HEK293T (cell line): Measurements from ENCODE around the gene IBTK.

Source experiments
- CTCF ChIA-PET: fragments of 350-600 bp; formaldehyde crosslinking; extraction: SDS; loops from one replicate; lab custom pipeline; 2021; ENCODE audit warnings: antibody characterized with exemption, inconsistent platforms; lab: Yijun Ruan, JAX
- POLR2A ChIA-PET: fragments of 350-600 bp; formaldehyde crosslinking; extraction: SDS; loops from one replicate; lab custom pipeline; 2020; ENCODE audit warnings: antibody characterized with exemption, inconsistent platforms; lab: Yijun Ruan, JAX
- DNase-seq: peaks from one replicate; pipeline ENCODE4 v3.0.0; 2012; ENCODE audit warnings: mixed read lengths; ENCODE audit errors: extremely low spot score
- ARNT ChIP-seq: fragments of 450-650 bp; IDR thresholded peaks from 2 replicates; pipeline ENCODE4 v1.6.1; 2017; ENCODE audit warnings: mild to moderate bottlenecking
- BHLHE40 ChIP-seq: fragments of 450-650 bp; IDR thresholded peaks from 2 replicates; pipeline ENCODE4 v1.6.1; 2016; ENCODE audit warnings: mild to moderate bottlenecking, moderate library complexity, borderline replicate concordance
- CTBP1 ChIP-seq: fragments of 450-650 bp; IDR thresholded peaks from 2 replicates; pipeline ENCODE4 v1.6.1; 2016; ENCODE audit warnings: borderline replicate concordance
- ELF4 ChIP-seq: fragments of 450-650 bp; IDR thresholded peaks from 2 replicates; pipeline ENCODE4 v1.6.1; 2017; ENCODE audit warnings: antibody characterized with exemption
- FOXA1 ChIP-seq: fragments of 450-650 bp; IDR thresholded peaks from 2 replicates; pipeline ENCODE4 v1.6.1; 2016; ENCODE audit warnings: mild to moderate bottlenecking
- FOXK2 ChIP-seq: fragments of 450-650 bp; IDR thresholded peaks from 2 replicates; pipeline ENCODE4 v1.6.1; 2016; ENCODE audit warnings: mild to moderate bottlenecking
- FOXM1 ChIP-seq: fragments of 450-650 bp; IDR thresholded peaks from 2 replicates; pipeline ENCODE4 v1.6.1; 2017; ENCODE audit warnings: mild to moderate bottlenecking, borderline replicate concordance
- HDGF ChIP-seq: fragments of 450-650 bp; IDR thresholded peaks from 2 replicates; pipeline ENCODE4 v1.6.1; 2017; ENCODE audit warnings: antibody characterized with exemption, borderline replicate concordance
- L3MBTL2 ChIP-seq: fragments of 450-650 bp; conservative IDR thresholded peaks from 2 replicates; pipeline ENCODE4 v1.6.1; 2016; ENCODE audit warnings: mild to moderate bottlenecking
- LEF1 ChIP-seq: fragments of 450-650 bp; IDR thresholded peaks from 2 replicates; pipeline ENCODE4 v1.6.1; 2017; ENCODE audit warnings: mild to moderate bottlenecking, borderline replicate concordance
- NFRKB ChIP-seq: fragments of 450-650 bp; IDR thresholded peaks from 2 replicates; pipeline ENCODE4 v1.6.1; 2016; ENCODE audit warnings: mild to moderate bottlenecking, moderate library complexity
- SP1 ChIP-seq: fragments of 450-650 bp; IDR thresholded peaks from 2 replicates; pipeline ENCODE4 v1.6.1; 2017
- SUZ12 ChIP-seq: fragments of 450-650 bp; IDR thresholded peaks from 2 replicates; pipeline ENCODE4 v1.6.1; 2016; ENCODE audit warnings: mild to moderate bottlenecking
- TARDBP ChIP-seq: fragments of 450-650 bp; IDR thresholded peaks from 2 replicates; pipeline ENCODE4 v1.6.1; 2016
- ZNF384 ChIP-seq: fragments of 450-650 bp; IDR thresholded peaks from 2 replicates; pipeline ENCODE4 v1.6.1; 2016
- TF ChIP-seq, protein P1 (sequence below): fragments of 450-650 bp; IDR thresholded peaks from 2 replicates; pipeline ENCODE4 v1.6.1; 2016

Gene IBTK

DNA sequence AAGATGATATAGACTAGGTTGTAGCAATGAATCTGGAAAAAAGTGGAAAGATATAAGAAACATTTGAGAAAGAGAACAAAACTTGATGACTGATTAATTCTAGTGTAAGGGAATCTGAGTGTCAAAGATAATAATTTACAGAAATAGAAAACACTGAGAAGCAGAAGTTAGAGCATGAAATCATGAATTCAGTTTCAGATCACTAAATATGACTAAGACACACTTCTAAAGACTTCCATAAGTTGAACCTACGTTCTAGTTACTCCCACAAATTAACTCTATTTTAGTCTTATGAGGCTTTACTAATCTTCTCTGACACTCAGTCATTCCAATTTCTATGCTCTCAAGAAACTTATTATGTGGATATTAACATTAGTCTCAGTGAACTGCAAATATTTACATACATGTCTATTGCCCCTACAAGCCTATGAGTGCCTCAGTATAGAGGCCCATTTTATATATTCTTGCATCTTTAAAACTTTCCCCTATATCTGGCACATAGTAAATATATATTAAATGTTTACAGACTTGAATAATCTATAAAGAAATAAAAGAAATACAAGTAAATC is 30.4 kb downstream of the IBTK start:
- DNase-seq = no peak
- CTCF ChIA-PET = no interaction called here
- TF ChIP-seq LEF1 (no peak), L3MBTL2 (no peak), FOXA1 (no peak), ELF4 (no peak), TARDBP (no peak), SUZ12 (no peak), ZNF384 (no peak), FOXK2 (no peak), CTBP1 (no peak), HDGF (no peak), SP1 (no peak), ARNT (no peak), BHLHE40 (no peak), NFRKB (no peak)
- TF ChIP-seq, protein P1, sequence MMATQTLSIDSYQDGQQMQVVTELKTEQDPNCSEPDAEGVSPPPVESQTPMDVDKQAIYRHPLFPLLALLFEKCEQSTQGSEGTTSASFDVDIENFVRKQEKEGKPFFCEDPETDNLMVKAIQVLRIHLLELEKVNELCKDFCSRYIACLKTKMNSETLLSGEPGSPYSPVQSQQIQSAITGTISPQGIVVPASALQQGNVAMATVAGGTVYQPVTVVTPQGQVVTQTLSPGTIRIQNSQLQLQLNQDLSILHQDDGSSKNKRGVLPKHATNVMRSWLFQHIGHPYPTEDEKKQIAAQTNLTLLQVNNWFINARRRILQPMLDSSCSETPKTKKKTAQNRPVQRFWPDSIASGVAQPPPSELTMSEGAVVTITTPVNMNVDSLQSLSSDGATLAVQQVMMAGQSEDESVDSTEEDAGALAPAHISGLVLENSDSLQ = no peak
- POLR2A ChIA-PET = no interaction called here

DNA sequence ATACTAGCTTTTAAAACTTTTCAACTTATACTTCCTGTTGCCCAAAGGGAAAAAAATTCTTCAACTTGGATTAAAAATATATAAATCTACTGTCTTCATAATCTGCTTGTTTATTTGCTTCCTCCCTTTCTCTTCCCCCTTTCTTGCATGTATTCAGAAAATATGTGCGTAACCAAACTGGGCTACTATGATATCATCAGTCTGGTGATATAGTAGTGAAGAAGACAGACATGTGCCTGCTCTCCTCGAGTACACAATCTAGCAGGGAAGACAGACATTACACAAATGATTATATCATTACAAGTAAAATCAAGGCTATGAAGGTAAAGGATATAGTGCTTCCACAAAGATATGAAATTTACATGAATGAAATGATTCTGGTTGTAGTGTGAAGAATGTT is 31.0 kb downstream of the IBTK start:
- no peak for TF ChIP-seq LEF1
- no peak for TF ChIP-seq FOXA1
- TF ChIP-seq, protein P1 = no peak
- no peak for TF ChIP-seq HDGF
- TF ChIP-seq BHLHE40 = no peak
- no peak for TF ChIP-seq TARDBP
- TF ChIP-seq SUZ12 = no peak
- no peak for TF ChIP-seq SP1
- POLR2A ChIA-PET = no interaction called here
- CTCF ChIA-PET = interaction anchor here (0.6 kb wide), 1 partner anchor 32 kb away, joined by 3 read pairs; no protein-coding TSS in a partner anchor
- DNase-seq = no peak

DNA sequence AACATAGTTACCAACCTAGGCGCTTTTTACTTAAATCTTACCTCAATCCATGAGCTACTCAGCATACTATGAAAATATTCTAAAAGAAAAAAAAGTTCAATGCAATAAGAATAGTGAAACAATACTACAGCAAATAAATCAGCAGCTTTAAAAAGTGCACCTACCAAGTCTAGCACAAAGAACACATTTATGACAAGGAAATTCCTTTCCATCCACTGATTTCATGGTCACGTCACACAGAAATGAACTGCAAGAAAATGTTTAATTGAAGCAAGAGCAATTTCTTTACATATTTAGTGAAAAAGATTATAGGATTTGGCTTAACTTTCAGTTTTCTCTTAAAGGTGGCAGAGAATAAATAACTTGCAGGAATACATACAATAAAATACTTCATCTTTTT is 36.2 kb downstream of the IBTK start:
- CTCF ChIA-PET = no interaction called here
- POLR2A ChIA-PET = no interaction called here
- TF ChIP-seq LEF1 (no peak), FOXK2 (no peak), CTBP1 (no peak), FOXM1 (no peak), SUZ12 (no peak), TARDBP (no peak), NFRKB (no peak), SP1 (no peak), HDGF (no peak), ARNT (no peak), ZNF384 (no peak), FOXA1 (no peak), ELF4 (no peak), L3MBTL2 (no peak), BHLHE40 (no peak)
- TF ChIP-seq, protein P1 = no peak

DNA sequence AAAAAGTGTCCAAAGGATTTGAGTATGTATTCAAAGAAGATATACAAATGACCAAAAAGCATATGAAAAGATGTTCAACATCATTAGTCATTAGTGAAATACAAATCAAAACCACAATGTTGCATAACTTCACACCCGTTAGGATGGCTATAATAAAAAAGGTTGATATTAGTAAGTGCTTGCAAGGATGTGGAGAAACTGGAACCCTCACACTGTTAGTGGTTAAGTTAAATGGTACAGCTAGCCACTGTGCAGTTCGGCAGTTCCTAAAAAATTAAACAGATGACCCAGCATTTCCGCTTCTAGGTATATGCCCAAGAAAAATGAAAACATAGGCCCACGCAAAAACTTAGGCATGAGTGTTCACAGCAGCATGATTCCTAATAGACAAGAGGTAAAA is 38.6 kb downstream of the IBTK start:
- POLR2A ChIA-PET = no interaction called here
- CTCF ChIA-PET = no interaction called here
- DNase-seq = no peak
- TF ChIP-seq LEF1 (no peak), NFRKB (no peak), ARNT (no peak), SP1 (no peak), SUZ12 (no peak)

More for the DNA sequence above, 36.2 kb downstream of the IBTK start:
- DNase-seq = no peak

DNA sequence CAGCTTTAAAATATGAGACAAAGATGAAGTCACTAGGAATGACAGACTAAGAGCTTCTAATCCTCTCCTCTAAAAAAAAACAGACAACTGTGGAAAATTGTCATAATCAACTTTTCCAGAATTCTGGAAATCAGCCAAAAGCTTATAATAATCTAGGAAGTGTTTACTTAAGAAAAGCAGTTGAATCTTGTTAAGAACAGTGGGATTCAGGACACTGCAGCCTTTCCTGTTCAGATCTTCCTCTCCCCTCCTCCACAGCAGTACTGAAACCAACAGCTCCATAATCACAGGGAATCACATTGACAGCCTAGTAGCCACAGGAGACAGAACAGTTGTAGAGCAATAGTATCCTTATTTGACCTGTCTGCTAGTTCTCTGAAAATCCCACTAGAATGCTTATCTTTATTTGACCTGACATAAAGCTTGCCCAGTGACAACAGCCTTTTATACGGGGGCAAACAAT is 41.6 kb downstream of the IBTK start:
- CTCF ChIA-PET = no interaction called here
- POLR2A ChIA-PET = interaction anchor here (0.6 kb wide), 1 partner anchor 137 kb away, joined by 3 read pairs; no protein-coding TSS in a partner anchor
- peak; percentile 4 for DNase-seq
- TF ChIP-seq SUZ12 (no peak), SP1 (no peak), FOXM1 (no peak), ARNT (no peak), ELF4 (no peak), TARDBP (no peak), NFRKB (no peak), FOXA1 (no peak), CTBP1 (no peak), LEF1 (no peak)
- TF ChIP-seq, protein P1 = no peak

DNA sequence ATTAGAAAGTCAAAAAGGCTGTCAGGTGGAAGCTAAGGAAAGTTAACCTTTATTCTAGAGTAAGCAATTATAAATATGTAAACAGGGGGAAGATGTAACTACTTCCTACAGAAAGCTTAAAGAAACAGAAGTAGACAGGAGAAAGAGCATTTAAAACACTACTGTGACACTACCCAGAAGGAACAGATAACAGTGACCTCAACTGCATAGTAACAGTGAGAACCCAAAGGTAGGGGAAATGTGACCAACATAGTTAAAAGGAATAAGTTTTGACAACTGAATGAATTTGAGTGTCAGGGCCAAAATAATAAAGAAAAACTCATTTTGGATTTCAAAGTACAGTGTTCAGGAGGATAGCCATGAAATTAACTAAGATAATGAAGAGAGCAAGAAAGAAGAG is 43.5 kb downstream of the IBTK start:
- POLR2A ChIA-PET = no interaction called here
- DNase-seq = no peak
- TF ChIP-seq, protein P1 = no peak
- CTCF ChIA-PET = no interaction called here
